Activated CD4-positive, alpha-beta memory T cell treated with anti-CD3 and anti-CD28 coated beads for 36 hours (primary cell): ENCODE measurements around the gene MICB. TPM values are rescaled to one million over a fixed set of nuclear protein-coding genes. Genes with fewer than 3 reads are reported as not detected.
"Not testable (repeated sequence)": the region's sequence is repeated elsewhere in the genome, so short reads cannot be mapped to it uniquely, and the experiment has no call there.

Experiments used
- CTCF ChIA-PET: fragments of 350-600 bp; sonication (Branson Sonifier 250); formaldehyde crosslinking; loops from one replicate; lab custom pipeline; 2021; ENCODE audit warnings: antibody characterized with exemption, inconsistent platforms; lab: Charles Lee
- POLR2A ChIA-PET: fragments of 350-600 bp; sonication (Branson Sonifier 250); formaldehyde crosslinking; loops from one replicate; lab custom pipeline; 2021; ENCODE audit warnings: antibody characterized with exemption; lab: Charles Lee
- DNase-seq: peaks from one replicate; pipeline ENCODE4 v3.0.0-alpha.2; 2020
- H3K27ac Mint-ChIP-seq: one replicate; pipeline ENCODE4 v1.8.0; 2021; ENCODE audit warnings: mixed read lengths
- H3K27me3 Mint-ChIP-seq: one replicate; pipeline ENCODE4 v1.8.0; 2021; ENCODE audit warnings: mixed read lengths
- H3K36me3 Mint-ChIP-seq: one replicate; pipeline ENCODE4 v1.8.0; 2021; ENCODE audit warnings: mixed read lengths
- H3K4me1 Mint-ChIP-seq: one replicate; pipeline ENCODE4 v1.8.0; 2021; ENCODE audit warnings: low read depth, mixed read lengths
- H3K4me3 Mint-ChIP-seq: one replicate; pipeline ENCODE4 v1.8.0; 2021; ENCODE audit warnings: mild to moderate bottlenecking, mixed read lengths
- H3K9me3 Mint-ChIP-seq: one replicate; pipeline ENCODE4 v1.8.0; 2021; ENCODE audit warnings: mixed read lengths
- intact Hi-C: fragments of 100-400 bp; cut with micrococcal nuclease; formaldehyde crosslinking; loops from one replicate; pipeline ENCODE4 v1.15.1; 2023
- total RNA-seq, 2 experiments: library from RNA; stranded (reverse); gene quantifications; one replicate each; pipeline ENCODE4 v1.2.3, GENCODE V29; 2021

Gene MICB
- total RNA-seq, 2 experiments from 2014 or later: 21.1 to 23.2 TPM

- POLR2A ChIA-PET: no interaction called here
These were observed 7.7 kb upstream of the MICB start for GRCh38 chr6:31490115-31490873.

GRCh38 chr6:31493550-31493874, 4.4 kb upstream of the MICB start:
- ChIA-PET POLR2A (interaction anchor here (0.9 to 2.4 kb wide), 4 partner anchors 38 to 83 kb away, joined by 3 to 16 read pairs (median 4); partner anchors contain the start of genes DDX39B and TNF), CTCF (interaction anchor here (0.7 to 7.0 kb wide), 16 partner anchors 8 to 104 kb away, joined by 3 to 68 read pairs (median 4); partner anchors contain the start of genes DDX39B and NFKBIL1)
- peak overlapping the region; percentile 90 for H3K4me3 Mint-ChIP-seq
- H3K4me1 Mint-ChIP-seq: peaks cover 36% of the 10 kb centered on the region
- intact Hi-C loops: loop anchor here (2.0 to 10.0 kb wide), 3 partner anchors 93 to 289 kb away; partner anchors contain the start of gene BAG6
- H3K36me3 Mint-ChIP-seq, H3K27me3 Mint-ChIP-seq, H3K9me3 Mint-ChIP-seq, DNase-seq: not testable (repeated sequence)
- H3K27ac Mint-ChIP-seq: peak overlapping the region; percentile 94

More at GRCh38 chr6:31490115-31490873, 7.7 kb upstream of the MICB start:
- intact Hi-C loops: loop anchor here (5.0 to 10.0 kb wide), 2 partner anchors 162 to 285 kb away; partner anchors contain the start of gene BAG6
- no peak for DNase-seq
- Mint-ChIP-seq H3K27ac (no peak overlapping the region), H3K4me3 (no peak overlapping the region), H3K27me3 (no peaks in the 10 kb centered on the region), H3K36me3 (peaks cover 2% of the 10 kb centered on the region), H3K9me3 (no peaks in the 10 kb centered on the region), H3K4me1 (peaks cover 19% of the 10 kb centered on the region)
- CTCF ChIA-PET: interaction anchor here (1.2 kb wide), 1 partner anchor 91 kb away, joined by 3 read pairs; no protein-coding TSS in a partner anchor

GRCh38 chr6:31493875-31494694, 3.9 kb upstream of the MICB start:
- Mint-ChIP-seq H3K9me3 (no peaks in the 10 kb centered on the region), H3K4me1 (peaks cover 42% of the 10 kb centered on the region), H3K27me3 (no peaks in the 10 kb centered on the region), H3K36me3 (peaks cover 2% of the 10 kb centered on the region), H3K4me3 (peak overlapping the region; percentile 90), H3K27ac (peak overlapping the region; percentile 94)
- DNase-seq: peak; percentile 89
- intact Hi-C loops: loop anchor here (1.0 to 10.0 kb wide), 6 partner anchors 47 to 289 kb away; partner anchors contain the start of genes BAG6 and NFKBIL1
- POLR2A ChIA-PET: interaction anchor here (0.6 to 2.7 kb wide), 10 partner anchors 32 to 478 kb away, joined by 3 to 20 read pairs (median 4); partner anchors contain the start of genes DDX39B, DXO, GPANK1 and NFKBIL1
- CTCF ChIA-PET: interaction anchor here (0.8 to 7.0 kb wide), 17 partner anchors 7 to 103 kb away, joined by 3 to 68 read pairs (median 4); partner anchors contain the start of genes ATP6V1G2 and DDX39B

- ChIA-PET CTCF (interaction anchor here (1.1 to 7.0 kb wide), 7 partner anchors 12 to 102 kb away, joined by 3 to 68 read pairs (median 9); partner anchors contain the start of genes ATP6V1G2 and DDX39B), POLR2A (interaction anchor here (1.0 to 2.7 kb wide), 6 partner anchors 40 to 169 kb away, joined by 3 to 20 read pairs (median 7); partner anchors contain the start of genes DDX39B, GPANK1, NFKBIL1 and TNF)
- H3K27me3 Mint-ChIP-seq: no peaks in the 10 kb centered on the region
- H3K4me1 Mint-ChIP-seq: peaks cover 51% of the 10 kb centered on the region
- DNase-seq: no peak
- peaks cover 2% of the 10 kb centered on the region for H3K36me3 Mint-ChIP-seq
- peak overlapping the region; percentile 90 for H3K4me3 Mint-ChIP-seq
- peak overlapping the region; percentile 94 for H3K27ac Mint-ChIP-seq
- no peaks in the 10 kb centered on the region for H3K9me3 Mint-ChIP-seq
- intact Hi-C loops: loop anchor here (5.0 to 10.0 kb wide), 2 partner anchors 291 to 878 kb away; partner anchors contain the start of genes MRPS18B and PPP1R10
These were observed 2.4 kb upstream of the MICB start for GRCh38 chr6:31495580-31495979.

GRCh38 chr6:31496826-31497225, 1.1 kb upstream of the MICB start:
- H3K27me3 Mint-ChIP-seq, H3K36me3 Mint-ChIP-seq, H3K9me3 Mint-ChIP-seq: not testable (repeated sequence)
- Mint-ChIP-seq H3K4me3 (peak overlapping the region; percentile 85), H3K4me1 (peaks cover 56% of the 10 kb centered on the region), H3K27ac (peak overlapping the region; percentile 85)
- POLR2A ChIA-PET: interaction anchor here (2.7 to 2.9 kb wide), 2 partner anchors 39 to 44 kb away, joined by 9 to 17 read pairs; partner anchors contain the start of gene DDX39B
- intact Hi-C loops: loop anchor here (5.0 to 10.0 kb wide), 2 partner anchors 292 to 880 kb away; partner anchors contain the start of genes MRPS18B and PPP1R10
- CTCF ChIA-PET: interaction anchor here (1.0 to 7.0 kb wide), 4 partner anchors 44 to 101 kb away, joined by 3 to 68 read pairs (median 27); partner anchors contain the start of genes ATP6V1G2 and DDX39B
- peak; percentile 40 for DNase-seq

GRCh38 chr6:31498748-31499147, 803 bp downstream of the MICB start:
- Mint-ChIP-seq H3K27ac (peak overlapping the region; percentile 18), H3K36me3 (peaks cover 2% of the 10 kb centered on the region), H3K4me1 (peaks cover 62% of the 10 kb centered on the region), H3K9me3 (no peaks in the 10 kb centered on the region), H3K27me3 (no peaks in the 10 kb centered on the region), H3K4me3 (peak overlapping the region; percentile 85)
- CTCF ChIA-PET: interaction anchor here (7.0 kb wide), 1 partner anchor 99 kb away, joined by 49 read pairs; no protein-coding TSS in a partner anchor
- POLR2A ChIA-PET: interaction anchor here (2.9 kb wide), 1 partner anchor 42 kb away, joined by 17 read pairs; the partner anchor contains the start of gene DDX39B
- intact Hi-C loops: loop anchor here (5.0 to 10.0 kb wide), 2 partner anchors 294 to 881 kb away; partner anchors contain the start of genes MRPS18B and PPP1R10
- DNase-seq: no peak

- H3K27ac Mint-ChIP-seq, H3K36me3 Mint-ChIP-seq, POLR2A ChIA-PET, DNase-seq, CTCF ChIA-PET, H3K9me3 Mint-ChIP-seq, H3K27me3 Mint-ChIP-seq: not testable (repeated sequence)
- intact Hi-C loops: loop anchor here (5.0 to 10.0 kb wide), 2 partner anchors 295 to 882 kb away; partner anchors contain the start of genes MRPS18B and PPP1R10
- Mint-ChIP-seq H3K4me3 (peak overlapping the region; percentile 85), H3K4me1 (peaks cover 65% of the 10 kb centered on the region)
These were observed 1.7 kb downstream of the MICB start for GRCh38 chr6:31499648-31500047.

GRCh38 chr6:31502586-31502985, 4.6 kb downstream of the MICB start:
- Mint-ChIP-seq H3K27ac (no peak overlapping the region), H3K36me3 (peaks cover 17% of the 10 kb centered on the region), H3K4me1 (peaks cover 51% of the 10 kb centered on the region), H3K9me3 (no peaks in the 10 kb centered on the region), H3K4me3 (no peak overlapping the region), H3K27me3 (no peaks in the 10 kb centered on the region)
- intact Hi-C loops: no loop called here
- CTCF ChIA-PET: interaction anchor here (0.6 to 1.3 kb wide), 3 partner anchors 9 to 49 kb away, joined by 3 read pairs; no protein-coding TSS in a partner anchor
- no peak for DNase-seq
- POLR2A ChIA-PET: no interaction called here

- intact Hi-C loops, H3K4me3 Mint-ChIP-seq, POLR2A ChIA-PET, H3K27ac Mint-ChIP-seq, H3K4me1 Mint-ChIP-seq, CTCF ChIA-PET, H3K27me3 Mint-ChIP-seq, DNase-seq, H3K9me3 Mint-ChIP-seq: not testable (repeated sequence)
- H3K36me3 Mint-ChIP-seq: peaks cover 34% of the 10 kb centered on the region
These were observed 11.1 kb downstream of the MICB start for GRCh38 chr6:31509036-31509435.

GRCh38 chr6:31510007-31510406, 12.1 kb downstream of the MICB start:
- no peak overlapping the region for H3K4me3 Mint-ChIP-seq
- ChIA-PET POLR2A (no interaction called here), CTCF (no interaction called here)
- H3K9me3 Mint-ChIP-seq: no peaks in the 10 kb centered on the region
- peaks cover 31% of the 10 kb centered on the region for H3K36me3 Mint-ChIP-seq
- intact Hi-C loops: no loop called here
- no peak overlapping the region for H3K27ac Mint-ChIP-seq
- no peaks in the 10 kb centered on the region for H3K27me3 Mint-ChIP-seq
- DNase-seq: no peak
- peaks cover 2% of the 10 kb centered on the region for H3K4me1 Mint-ChIP-seq
